ENCODE results near the gene IER2. TPM values are rescaled to one million over a fixed set of nuclear protein-coding genes. Genes with fewer than 3 reads are reported as not detected.

IER2 gene
- total and polyA plus RNA-seq, 2 of the 8 experiments (the other 6 are each of a cell fraction or from before 2014, with no cell fraction given), result 84.5 to 138 TPM

DNA sequence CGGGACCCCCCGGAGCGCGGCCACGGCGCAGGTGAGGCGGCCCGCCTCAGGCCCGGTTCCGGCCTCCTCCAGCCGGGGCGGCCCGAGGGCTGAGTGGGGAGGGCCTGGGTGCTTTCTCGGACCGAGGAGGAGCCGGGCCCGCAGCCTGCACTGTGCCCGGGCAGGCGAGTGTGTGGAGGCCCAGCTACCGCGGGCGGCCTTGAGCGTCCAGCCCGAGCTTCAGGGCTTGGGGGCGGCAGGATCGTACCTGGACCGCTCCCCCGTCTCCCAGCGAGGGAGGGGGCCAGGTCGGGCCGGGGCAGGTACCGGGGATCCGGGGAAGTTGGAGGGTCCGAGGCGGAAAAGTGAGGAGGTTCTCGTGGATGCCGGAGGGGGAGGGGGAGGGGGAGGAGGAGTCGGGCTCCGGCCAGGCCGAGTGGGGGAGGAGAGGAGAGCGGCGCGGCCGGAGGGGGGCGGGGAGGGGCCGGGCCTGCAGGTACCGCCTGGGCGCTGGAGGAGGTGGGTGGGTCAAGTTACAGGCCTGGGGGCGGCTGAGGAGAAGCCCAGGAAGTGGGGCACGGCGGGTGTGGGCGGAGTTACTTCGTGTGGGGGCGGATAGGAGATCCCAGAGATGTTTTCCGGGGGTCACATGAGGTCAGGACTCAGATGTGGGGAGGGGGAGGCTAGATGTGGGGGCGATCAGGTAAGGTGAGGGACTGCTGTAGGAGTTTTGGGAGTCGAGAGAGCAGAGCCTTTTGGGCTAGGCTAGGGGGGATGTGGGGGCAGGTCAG, 31.6 kb upstream of the IER2 start:
- H4K8ac ChIP-seq (ENCODE audit: extremely low read depth, insufficient read depth, low read length), result peak overlapping the region; percentile 98; the same call in 1 of the 2 replicates
- H3K9ac ChIP-seq (replicated peaks in 1 of 4; ENCODE audit: extremely low read depth in 1 of 4, low read depth in 3 of 4, low read length in 3 of 4), result peak overlapping the region; percentile 82 to 99 (median 94)
- peak overlapping the region; percentile 85 for H4K5ac ChIP-seq (ENCODE audit: insufficient read length, low read depth, low read length)
- peaks cover 52 to 68% of the 10 kb centered on the region in 2 experiments for H3K79me2 ChIP-seq (ENCODE audit: control insufficient read depth in 1 of 2, insufficient read depth in 2 of 2, low read length in 2 of 2)
- H4K20me1 ChIP-seq (replicated peaks in 1 of 2; ENCODE audit: control insufficient read depth in 1 of 2, insufficient read depth in 2 of 2, low read length in 2 of 2), result peaks cover 44 to 45% of the 10 kb centered on the region in 2 experiments
- H2BK15ac ChIP-seq (ENCODE audit: low read length), result peak overlapping the region; percentile 61; the same call in 1 of the 2 replicates
- H2BK20ac ChIP-seq (ENCODE audit: low read length), result no peak overlapping the region
- peak overlapping the region; percentile 76 to 100 (median 84) for H3K4me3 ChIP-seq (ENCODE audit: extremely low read depth in 1 of 4, insufficient read depth in 2 of 4, low read depth in 3 of 4, low read length in 4 of 4)
- H3K27ac ChIP-seq (ENCODE audit: low read depth, low read length), result peak overlapping the region; percentile 97
- peaks cover 0 to 12% (median 9%) of the 10 kb centered on the region in 4 experiments; a peak in 6 of 8 replicates for H3K36me3 ChIP-seq (ENCODE audit: control insufficient read depth in 2 of 4, insufficient read depth in 4 of 4, low read length in 3 of 4)
- peak overlapping the region; percentile 97 for H4K91ac ChIP-seq (replicated peaks; ENCODE audit: insufficient read length, low read length)
- H2AK5ac ChIP-seq (ENCODE audit: low read depth, low read length), result 0 out of 2 replicates have a peak overlapping the region, but pooled peaks have one; percentile 55
- H3K4me2 ChIP-seq (ENCODE audit: insufficient read depth in 1 of 2, low read depth in 2 of 2, low read length in 2 of 2), result peak overlapping the region; percentile 70 to 81
- peaks cover 8% of the 10 kb centered on the region; the same call in 1 of the 2 replicates for H3K23me2 ChIP-seq (ENCODE audit: low read depth, low read length)
- no peak overlapping the region for H3K23ac ChIP-seq (ENCODE audit: insufficient read length)
- FAIRE-seq (no peak), DNase-seq (ENCODE audit: low read depth in 1 of 2, low spot score in 2 of 2) (peak; percentile 78 to 92)
- H3K9me3 ChIP-seq (ENCODE audit: insufficient read depth in 2 of 2, low read depth in 1 of 2, low read length in 1 of 2), result no peaks in the 10 kb centered on the region
- peak overlapping the region; percentile 97; the same call in 1 of the 2 replicates for H2BK12ac ChIP-seq (ENCODE audit: low read depth, low read length)
- 2% methylated on average over 25 of the region's 57 CpGs; no CpG with 5 or more reads in 1 of the 2 experiments for WGBS, 2 experiments (ENCODE audit: extremely low coverage in 1 of 2, insufficient coverage in 1 of 2, insufficient read length in 1 of 2, insufficient replicate concordance in 2 of 2, low coverage in 1 of 2, low lambda C conversion rate in 2 of 2, missing lambda C conversion rate in 1 of 2)
- H3K4ac ChIP-seq (replicated peaks; ENCODE audit: insufficient read length, low read depth, low read length), result peak overlapping the region; percentile 94
- peak overlapping the region; percentile 95 for H3K18ac ChIP-seq (ENCODE audit: extremely low read depth, low read length)
- H3K56ac ChIP-seq (replicated peaks; ENCODE audit: insufficient read length, low read depth, low read length), result peak overlapping the region; percentile 98
- no peak overlapping the region for H2AFZ ChIP-seq (ENCODE audit: low read length)
- H2BK120ac ChIP-seq (replicated peaks; ENCODE audit: low read depth, low read length), result no peak overlapping the region
- H3K4me1 ChIP-seq (replicated peaks in 1 of 4; ENCODE audit: control insufficient read depth in 3 of 4, insufficient read depth in 4 of 4, low read length in 3 of 4), result peaks cover 14 to 36% (median 26%) of the 10 kb centered on the region in 4 experiments
- H3K79me1 ChIP-seq (ENCODE audit: low read depth, low read length), result peaks cover 36% of the 10 kb centered on the region
- ChIA-PET POLR2A (ENCODE audit: partially characterized antibody) (interaction anchor here (0.6 to 19.5 kb wide), 20 partner anchors 14 to 247 kb away, joined by 3 to 228 read pairs (median 4); partner anchors contain the start of genes GADD45GIP1, GCDH, IER2 and LYL1), CTCF (ENCODE audit: partially characterized antibody) (interaction anchor here (0.9 to 2.8 kb wide), 5 partner anchors 9 to 153 kb away, joined by 3 to 7 read pairs (median 4); no protein-coding TSS in a partner anchor)
- peak overlapping the region; percentile 6 for H3K14ac ChIP-seq (ENCODE audit: insufficient read length)
- no peaks in the 10 kb centered on the region for H3K27me3 ChIP-seq (replicated peaks in 1 of 4; ENCODE audit: control insufficient read depth in 3 of 4, extremely low read depth in 1 of 4, insufficient read depth in 3 of 4, low read length in 3 of 4)
- H2BK5ac ChIP-seq (ENCODE audit: low read depth, low read length), result peak overlapping the region; percentile 99
- TF ChIP-seq POLR2A (IDR thresholded peaks at IDR 0.05; ENCODE audit: control extremely low read depth in 1 of 2, low read depth in 2 of 2, low read length in 2 of 2) (peak; percentile 62 to 64; a peak in 2 of 3 replicates), RNF2 (IDR thresholded peaks at IDR 0.05; ENCODE audit: borderline replicate concordance, low read depth, low read length, missing control alignments, poor library complexity, severe bottlenecking) (no peak), SP1 (IDR thresholded peaks at IDR 0.05; ENCODE audit: low read depth, low read length) (peak; percentile 82), EGR1 (IDR thresholded peaks at IDR 0.05; ENCODE audit: borderline replicate concordance, low read depth, low read length) (peak; percentile 98), TCF12 (IDR thresholded peaks at IDR 0.05; ENCODE audit: low read depth, low read length) (0 out of 2 replicates have a peak, but pooled peaks have one; percentile 52), ASH2L (IDR thresholded peaks at IDR 0.05; ENCODE audit: low read length) (peak; percentile 62), RXRA (IDR thresholded peaks at IDR 0.05; ENCODE audit: insufficient read depth, low read depth, low read length) (0 out of 2 replicates have a peak, but pooled peaks have one; percentile 79), GABPA (IDR thresholded peaks at IDR 0.05; ENCODE audit: borderline replicate concordance, insufficient read depth, low read length) (no peak), EP300 (IDR thresholded peaks at IDR 0.05; ENCODE audit: borderline replicate concordance in 1 of 2, low read depth in 2 of 2, low read length in 2 of 2) (peak in 1 of 2 experiments; percentile 30; a peak in 1 of 3 replicates), TAF7 (optimal IDR thresholded peaks at IDR 0.05; ENCODE audit: borderline replicate concordance, low read depth, low read length) (peak; percentile 8)

Data from H1 (cell line).